T-helper 2 cell treated with Interferon-gamma antibody and Interleukin-4, amounts not matched to agents 5 μg/mL and 100 μg/mL, for 36 hours (primary cell): ENCODE measurements around the gene SLC1A1.

Experiments
- DNase-seq: peaks from one replicate; pipeline ENCODE4 v3.0.0; 2021; ENCODE audit warnings: low spot score
- H3K27ac Mint-ChIP-seq: one replicate; pipeline ENCODE4 v1.8.0; 2021; ENCODE audit warnings: mild to moderate bottlenecking, mixed read lengths
- H3K27me3 Mint-ChIP-seq: one replicate; pipeline ENCODE4 v1.8.0; 2021; ENCODE audit warnings: low read depth, mixed read lengths
- H3K36me3 Mint-ChIP-seq: one replicate; pipeline ENCODE4 v1.8.0; 2021; ENCODE audit warnings: low read depth, mixed read lengths
- H3K4me1 Mint-ChIP-seq: one replicate; pipeline ENCODE4 v1.8.0; 2021; ENCODE audit warnings: low read depth, mixed read lengths
- H3K4me3 Mint-ChIP-seq: one replicate; pipeline ENCODE4 v1.8.0; 2022; ENCODE audit warnings: mild to moderate bottlenecking, moderate library complexity, mixed read lengths
- H3K9me3 Mint-ChIP-seq: one replicate; pipeline ENCODE4 v1.8.0; 2021; ENCODE audit warnings: mixed read lengths

SLC1A1 gene

GRCh38 chr9:4495537-4495936 lies 5.3 kb downstream of the SLC1A1 start:
- Mint-ChIP-seq H3K27me3 (peaks cover 39% of the 10 kb centered on the region), H3K27ac (no peak overlapping the region), H3K4me1 (peaks cover 5% of the 10 kb centered on the region), H3K9me3 (no peaks in the 10 kb centered on the region), H3K4me3 (no peak overlapping the region), H3K36me3 (no peaks in the 10 kb centered on the region)
- DNase-seq = no peak

DNA sequence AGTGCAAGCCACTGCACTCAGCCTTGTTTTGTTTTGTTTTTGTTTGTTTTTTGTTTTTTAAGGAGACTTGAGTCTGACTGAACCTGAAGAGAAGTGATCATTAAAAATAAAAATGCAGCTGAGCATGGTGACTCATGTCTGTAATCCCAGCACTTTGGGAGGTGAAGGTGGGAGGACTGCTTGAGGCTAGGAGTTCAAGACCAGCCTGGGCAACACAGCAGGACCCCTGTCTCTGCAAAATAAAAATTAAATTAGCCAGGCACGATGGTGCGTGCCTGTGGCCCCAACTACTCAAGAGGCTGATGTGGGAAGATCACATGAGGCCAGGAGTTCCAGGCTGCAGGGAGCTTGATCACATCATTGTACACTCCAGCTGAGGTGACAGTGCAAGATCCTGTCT lies 6.2 kb downstream of the SLC1A1 start:
- Mint-ChIP-seq H3K4me3 (no peak overlapping the region), H3K27me3 (peaks cover 31% of the 10 kb centered on the region), H3K9me3 (no peaks in the 10 kb centered on the region), H3K27ac (no peak overlapping the region), H3K4me1 (no peaks in the 10 kb centered on the region), H3K36me3 (no peaks in the 10 kb centered on the region)
- no peak for DNase-seq

DNA sequence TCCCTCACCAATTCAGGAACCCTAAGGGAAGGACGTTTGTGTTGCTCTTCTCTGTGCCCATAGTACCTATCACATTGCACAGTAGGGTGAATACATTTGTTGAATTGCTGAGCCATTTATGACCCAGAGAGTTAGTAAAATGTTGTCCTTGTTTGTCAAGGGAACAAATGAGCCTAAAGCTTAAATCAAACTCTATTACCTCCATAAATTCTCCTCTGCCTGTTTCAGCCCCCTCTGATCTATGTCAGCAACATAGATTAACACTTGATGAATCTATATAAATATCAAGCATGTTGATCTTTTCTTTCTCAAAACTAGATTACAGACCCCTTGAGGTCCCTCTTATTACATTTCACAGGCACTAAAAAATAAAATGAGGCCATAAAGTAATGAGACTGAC lies 7.1 kb downstream of the SLC1A1 start:
- H3K9me3 Mint-ChIP-seq = no peaks in the 10 kb centered on the region
- H3K4me3 Mint-ChIP-seq = no peak overlapping the region
- no peak overlapping the region for H3K27ac Mint-ChIP-seq
- DNase-seq = no peak
- no peaks in the 10 kb centered on the region for H3K36me3 Mint-ChIP-seq
- H3K4me1 Mint-ChIP-seq = no peaks in the 10 kb centered on the region
- H3K27me3 Mint-ChIP-seq = peaks cover 22% of the 10 kb centered on the region

DNA sequence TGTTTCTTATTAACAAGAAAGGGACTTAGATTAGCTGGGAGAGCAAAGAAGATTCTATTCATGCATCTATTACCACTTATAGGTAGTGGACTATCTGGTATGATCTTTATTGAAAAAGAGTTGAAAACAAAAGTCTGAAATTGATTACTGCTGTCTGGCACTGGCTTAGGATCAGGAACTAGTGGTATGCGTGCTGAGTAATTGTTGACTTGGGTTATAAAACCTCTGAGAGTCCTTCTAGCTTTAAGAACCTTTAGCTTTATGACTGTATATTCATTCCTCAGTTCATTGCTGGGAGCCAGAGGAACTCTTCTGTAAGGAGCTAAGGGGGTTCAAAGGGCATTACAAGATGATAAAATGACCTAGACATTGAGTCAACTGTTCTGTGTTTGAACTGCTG lies 7.6 kb downstream of the SLC1A1 start:
- Mint-ChIP-seq H3K4me3 (no peak overlapping the region), H3K36me3 (no peaks in the 10 kb centered on the region), H3K27ac (no peak overlapping the region), H3K4me1 (no peaks in the 10 kb centered on the region), H3K27me3 (peaks cover 20% of the 10 kb centered on the region), H3K9me3 (no peaks in the 10 kb centered on the region)
- DNase-seq = no peak

DNA sequence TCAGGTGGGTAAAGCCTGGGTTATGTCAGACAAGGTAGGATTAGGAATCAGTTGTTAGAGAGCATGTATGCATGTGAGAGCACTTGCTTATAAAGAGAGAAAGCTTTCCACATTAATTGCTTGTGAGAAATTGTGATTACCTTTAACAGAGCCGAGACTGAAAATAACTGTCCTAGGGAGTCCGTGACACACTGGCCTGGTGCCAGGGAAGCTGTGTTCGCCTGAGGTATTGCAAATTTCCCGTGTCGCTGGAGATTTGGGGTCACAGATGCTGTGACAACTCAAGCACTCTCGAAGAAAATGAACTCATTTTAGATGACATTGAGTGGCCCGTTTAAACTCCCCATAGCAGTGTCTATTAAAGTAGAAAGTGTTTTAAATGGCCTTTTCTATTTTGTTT lies 9.6 kb downstream of the SLC1A1 start:
- H3K4me1 Mint-ChIP-seq = no peaks in the 10 kb centered on the region
- H3K9me3 Mint-ChIP-seq = no peaks in the 10 kb centered on the region
- peaks cover 14% of the 10 kb centered on the region for H3K27me3 Mint-ChIP-seq
- H3K36me3 Mint-ChIP-seq = no peaks in the 10 kb centered on the region
- H3K27ac Mint-ChIP-seq = no peak overlapping the region
- no peak overlapping the region for H3K4me3 Mint-ChIP-seq
- DNase-seq = no peak

- no peaks in the 10 kb centered on the region for H3K36me3 Mint-ChIP-seq
- no peaks in the 10 kb centered on the region for H3K4me1 Mint-ChIP-seq
- H3K27me3 Mint-ChIP-seq = peaks cover 4% of the 10 kb centered on the region
- no peak overlapping the region for H3K27ac Mint-ChIP-seq
- H3K4me3 Mint-ChIP-seq = no peak overlapping the region
- DNase-seq = no peak
- H3K9me3 Mint-ChIP-seq = no peaks in the 10 kb centered on the region
These were observed 10.9 kb downstream of the SLC1A1 start for GRCh38 chr9:4501147-4501507.

GRCh38 chr9:4502444-4502843 lies 12.2 kb downstream of the SLC1A1 start:
- H3K27me3 Mint-ChIP-seq = peaks cover 3% of the 10 kb centered on the region
- no peak overlapping the region for H3K27ac Mint-ChIP-seq
- no peak overlapping the region for H3K4me3 Mint-ChIP-seq
- DNase-seq = no peak
- no peaks in the 10 kb centered on the region for H3K4me1 Mint-ChIP-seq
- no peaks in the 10 kb centered on the region for H3K36me3 Mint-ChIP-seq
- no peaks in the 10 kb centered on the region for H3K9me3 Mint-ChIP-seq

DNA sequence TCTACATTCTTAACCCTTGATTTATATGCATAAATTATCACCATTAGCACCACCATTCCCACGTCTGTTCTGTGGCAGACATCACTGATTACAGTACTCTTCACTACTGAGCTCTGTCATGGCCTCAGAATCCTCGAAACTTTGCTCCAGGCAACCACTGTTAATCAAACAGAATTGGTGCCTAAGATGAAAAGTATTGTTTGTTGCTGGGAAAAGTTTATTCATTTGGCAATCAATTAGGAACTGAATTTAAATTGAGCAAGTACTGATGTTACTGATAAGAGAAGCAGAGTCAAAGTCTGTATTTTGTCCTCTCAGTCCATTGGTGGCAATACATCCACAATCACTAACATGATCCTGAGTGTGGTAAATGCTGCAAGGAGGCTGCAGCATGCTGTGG lies 12.8 kb downstream of the SLC1A1 start:
- Mint-ChIP-seq H3K27me3 (no peaks in the 10 kb centered on the region), H3K4me1 (no peaks in the 10 kb centered on the region), H3K9me3 (no peaks in the 10 kb centered on the region), H3K27ac (no peak overlapping the region), H3K4me3 (no peak overlapping the region), H3K36me3 (no peaks in the 10 kb centered on the region)
- DNase-seq = no peak

- no peaks in the 10 kb centered on the region for H3K9me3 Mint-ChIP-seq
- DNase-seq = no peak
- no peaks in the 10 kb centered on the region for H3K4me1 Mint-ChIP-seq
- H3K27me3 Mint-ChIP-seq = peaks cover 2% of the 10 kb centered on the region
- no peaks in the 10 kb centered on the region for H3K36me3 Mint-ChIP-seq
- no peak overlapping the region for H3K27ac Mint-ChIP-seq
- H3K4me3 Mint-ChIP-seq = no peak overlapping the region
These were observed 14.0 kb downstream of the SLC1A1 start for GRCh38 chr9:4504250-4504649.

DNA sequence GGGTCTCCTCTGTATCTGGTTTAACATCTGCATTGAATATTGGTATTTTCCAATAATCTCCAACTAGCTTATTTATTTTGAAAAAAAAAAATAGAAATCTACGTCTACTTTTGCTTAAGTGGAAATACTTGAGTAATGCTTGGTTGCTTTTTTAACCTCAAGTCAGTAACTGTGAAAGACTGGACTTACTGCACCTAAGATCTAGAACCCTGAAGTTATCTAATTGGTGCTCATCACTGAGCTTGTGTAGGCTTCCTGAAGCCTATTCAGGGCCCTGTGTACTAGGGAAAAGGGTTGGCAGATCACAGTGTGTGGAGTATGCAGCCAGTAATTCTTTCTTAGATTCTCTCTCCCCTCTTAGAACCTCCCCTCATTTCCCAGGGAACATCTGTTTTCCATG lies 16.2 kb downstream of the SLC1A1 start:
- Mint-ChIP-seq H3K27ac (no peak overlapping the region), H3K36me3 (no peaks in the 10 kb centered on the region), H3K9me3 (no peaks in the 10 kb centered on the region), H3K27me3 (peaks cover 2% of the 10 kb centered on the region), H3K4me3 (no peak overlapping the region), H3K4me1 (no peaks in the 10 kb centered on the region)
- DNase-seq = no peak

DNA sequence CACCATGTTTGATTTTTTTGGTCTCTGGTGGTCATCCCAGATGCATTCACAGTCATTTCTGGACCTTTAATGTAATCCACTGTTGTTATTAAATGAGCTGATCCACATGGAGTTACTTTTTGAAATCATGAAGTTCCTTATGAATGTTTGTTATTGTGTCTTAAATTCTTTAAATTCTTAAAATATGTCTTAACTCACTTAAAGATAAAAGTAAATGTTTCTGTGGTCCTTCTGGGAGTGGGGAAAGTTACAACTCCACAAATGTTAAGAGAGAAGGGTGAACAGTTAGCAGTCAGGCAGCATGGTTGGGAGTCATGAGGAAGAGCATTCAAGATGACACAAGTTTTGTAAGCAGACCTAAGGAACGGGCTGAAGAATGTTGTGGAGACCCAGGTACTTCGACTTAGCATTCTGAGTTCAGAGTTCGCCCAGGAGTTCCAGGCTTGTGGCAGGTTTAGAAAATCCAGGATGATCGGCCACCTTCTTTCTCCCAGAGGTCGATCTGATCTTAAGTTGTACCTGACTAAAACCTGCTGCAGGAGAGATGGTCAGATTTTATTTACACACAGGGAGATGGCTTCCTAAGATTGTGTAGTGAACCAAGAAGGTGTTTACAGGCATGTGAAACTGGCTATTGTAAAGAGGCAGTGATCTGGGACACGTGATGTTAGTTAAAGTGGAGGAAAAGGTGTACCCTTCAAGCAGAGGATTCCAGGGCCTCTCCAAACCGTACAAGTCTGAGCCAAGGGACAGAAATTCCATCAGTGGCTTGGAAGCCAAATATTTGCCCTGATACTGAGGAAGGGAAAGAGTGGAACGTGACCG lies 17.2 kb downstream of the SLC1A1 start:
- Mint-ChIP-seq H3K36me3 (no peaks in the 10 kb centered on the region), H3K4me1 (no peaks in the 10 kb centered on the region), H3K27me3 (peaks cover 2% of the 10 kb centered on the region), H3K9me3 (no peaks in the 10 kb centered on the region), H3K27ac (no peak overlapping the region), H3K4me3 (no peak overlapping the region)
- no peak for DNase-seq

GRCh38 chr9:4508246-4508906 lies 18.1 kb downstream of the SLC1A1 start:
- H3K4me3 Mint-ChIP-seq = no peak overlapping the region
- H3K36me3 Mint-ChIP-seq = no peaks in the 10 kb centered on the region
- H3K9me3 Mint-ChIP-seq = no peaks in the 10 kb centered on the region
- DNase-seq = no peak
- no peak overlapping the region for H3K27ac Mint-ChIP-seq
- H3K4me1 Mint-ChIP-seq = no peaks in the 10 kb centered on the region
- peaks cover 2% of the 10 kb centered on the region for H3K27me3 Mint-ChIP-seq

DNA sequence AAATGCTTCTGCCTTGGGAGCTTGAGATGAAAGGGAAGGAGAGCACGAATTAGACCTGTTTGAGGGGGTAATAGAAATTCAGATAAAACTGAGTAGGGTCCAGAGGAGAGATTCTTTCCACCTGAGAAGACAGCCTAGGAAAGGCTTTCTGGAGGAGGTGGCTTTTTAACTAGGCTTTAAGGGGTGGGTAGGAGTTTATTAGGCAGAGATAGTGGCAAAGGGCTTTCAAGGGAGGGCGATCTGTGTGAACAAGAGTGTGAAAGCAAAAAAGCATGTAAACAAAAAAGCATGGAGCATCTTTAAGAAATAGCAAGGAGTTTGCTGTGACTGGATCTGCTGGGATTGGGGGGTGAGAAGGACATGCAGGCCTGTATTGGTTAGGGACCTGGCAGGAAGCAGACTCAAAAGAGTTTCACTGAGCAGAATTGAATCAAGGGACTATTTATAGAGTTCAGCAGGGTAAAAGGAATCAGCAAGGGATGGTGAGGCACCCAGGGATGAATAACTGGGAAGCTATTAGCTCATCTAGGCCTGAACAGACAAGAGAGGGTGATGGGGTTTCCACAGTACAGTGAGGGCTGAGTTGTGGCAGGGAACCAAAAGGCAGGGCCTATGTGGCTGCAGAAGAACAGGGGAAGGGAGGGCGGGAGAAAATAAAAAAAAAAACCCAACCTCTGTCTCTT lies 18.8 kb downstream of the SLC1A1 start:
- Mint-ChIP-seq H3K27ac (no peak overlapping the region), H3K36me3 (no peaks in the 10 kb centered on the region), H3K27me3 (peaks cover 2% of the 10 kb centered on the region), H3K4me3 (no peak overlapping the region), H3K4me1 (no peaks in the 10 kb centered on the region), H3K9me3 (no peaks in the 10 kb centered on the region)
- DNase-seq = no peak

GRCh38 chr9:4509590-4509984 lies 19.3 kb downstream of the SLC1A1 start:
- DNase-seq = no peak
- no peaks in the 10 kb centered on the region for H3K4me1 Mint-ChIP-seq
- no peak overlapping the region for H3K4me3 Mint-ChIP-seq
- H3K27ac Mint-ChIP-seq = no peak overlapping the region
- H3K36me3 Mint-ChIP-seq = no peaks in the 10 kb centered on the region
- no peaks in the 10 kb centered on the region for H3K9me3 Mint-ChIP-seq
- peaks cover 2% of the 10 kb centered on the region for H3K27me3 Mint-ChIP-seq
